WTC11 (cell line): ENCODE measurements around the gene COL10A1. TPM values are rescaled to one million over a fixed set of nuclear protein-coding genes. Genes with fewer than 3 reads are reported as not detected.
A peak's percentile ranks its signal among the peaks of the same experiment; 100 is the strongest.

Experiments used
- CREB1 ChIP-seq: sonication (generic); formaldehyde crosslinking; IDR thresholded peaks from 2 replicates; pipeline ENCODE4 v1.8.0; 2023; ENCODE audit warnings: mild to moderate bottlenecking, missing genetic modification reagents
- CREM ChIP-seq: sonication (generic); formaldehyde crosslinking; IDR thresholded peaks from 2 replicates; pipeline ENCODE4 v1.8.1; 2022; ENCODE audit warnings: mild to moderate bottlenecking, missing genetic modification reagents, moderate library complexity
- E2F4 ChIP-seq: sonication (generic); formaldehyde crosslinking; IDR thresholded peaks from 2 replicates; pipeline ENCODE4 v1.8.1; 2022; ENCODE audit warnings: low read depth, mild to moderate bottlenecking, moderate library complexity, missing genetic modification reagents, borderline replicate concordance
- ELF4 ChIP-seq: sonication (generic); formaldehyde crosslinking; IDR thresholded peaks from 2 replicates; pipeline ENCODE4 v1.8.1; 2022; ENCODE audit warnings: low read depth, mild to moderate bottlenecking, moderate library complexity, missing genetic modification reagents
- PRDM15 ChIP-seq: sonication (generic); formaldehyde crosslinking; IDR thresholded peaks from 2 replicates; pipeline ENCODE4 v1.8.0; 2022; ENCODE audit warnings: missing genetic modification reagents
- PRRX2 ChIP-seq: fragments of 250-450 bp; sonication (Bioruptor Pico); IDR thresholded peaks from 2 replicates; pipeline ENCODE4 v1.8.0; 2021; ENCODE audit warnings: mild to moderate bottlenecking
- RELA ChIP-seq: sonication (generic); formaldehyde crosslinking; IDR thresholded peaks from 2 replicates; pipeline ENCODE4 v1.8.1; 2022; ENCODE audit warnings: missing genetic modification reagents, mild to moderate bottlenecking, borderline replicate concordance
- SP1 ChIP-seq: sonication (generic); formaldehyde crosslinking; conservative IDR thresholded peaks from 2 replicates; pipeline ENCODE4 v1.8.1; 2022; ENCODE audit warnings: missing genetic modification reagents
- ZBTB21 ChIP-seq: sonication (generic); formaldehyde crosslinking; IDR thresholded peaks from 2 replicates; pipeline ENCODE4 v1.8.1; 2023; ENCODE audit warnings: mild to moderate bottlenecking, missing genetic modification reagents, borderline replicate concordance
- ZNF416 ChIP-seq: fragments of 250-450 bp; sonication (Bioruptor Pico); IDR thresholded peaks from 2 replicates; pipeline ENCODE4 v1.9.0; 2021; ENCODE audit warnings: mild to moderate bottlenecking, inconsistent platforms
- ZNF512 ChIP-seq: sonication (generic); formaldehyde crosslinking; IDR thresholded peaks from 2 replicates; pipeline ENCODE4 v1.8.1; 2022; ENCODE audit warnings: missing genetic modification reagents, borderline replicate concordance
- total RNA-seq: library from RNA; stranded (reverse); gene quantifications from 3 replicates; pipeline ENCODE4 v1.2.3, GENCODE V29; 2021
- TF ChIP-seq, protein P1 (sequence below): sonication (generic); formaldehyde crosslinking; IDR thresholded peaks from 2 replicates; pipeline ENCODE4 v1.8.0; 2022; ENCODE audit warnings: mild to moderate bottlenecking, missing genetic modification reagents
- TF ChIP-seq, protein P2 (sequence below): sonication (generic); formaldehyde crosslinking; IDR thresholded peaks from 2 replicates; pipeline ENCODE4 v1.8.1; 2023; ENCODE audit warnings: mild to moderate bottlenecking, missing genetic modification reagents, moderate library complexity
- TF ChIP-seq, protein P3 (sequence below): sonication (generic); formaldehyde crosslinking; IDR thresholded peaks from 2 replicates; pipeline ENCODE4 v1.8.0; 2022; ENCODE audit warnings: mild to moderate bottlenecking, missing genetic modification reagents
- TF ChIP-seq, protein P4 (sequence below): sonication (generic); formaldehyde crosslinking; IDR thresholded peaks from 2 replicates; pipeline ENCODE4 v1.8.1; 2023; ENCODE audit warnings: mild to moderate bottlenecking, missing genetic modification reagents
- TF ChIP-seq, protein P5 (sequence below): sonication (generic); formaldehyde crosslinking; IDR thresholded peaks from 2 replicates; pipeline ENCODE4 v1.8.1; 2022; ENCODE audit warnings: mild to moderate bottlenecking, missing genetic modification reagents, moderate library complexity, borderline replicate concordance
- TF ChIP-seq, protein P6 (sequence below): sonication (generic); formaldehyde crosslinking; IDR thresholded peaks from 2 replicates; pipeline ENCODE4 v1.8.0; 2023; ENCODE audit warnings: missing genetic modification reagents, mild to moderate bottlenecking, borderline replicate concordance

Gene COL10A1
- total RNA-seq, 1 experiment from 2014 or later = not detected

DNA sequence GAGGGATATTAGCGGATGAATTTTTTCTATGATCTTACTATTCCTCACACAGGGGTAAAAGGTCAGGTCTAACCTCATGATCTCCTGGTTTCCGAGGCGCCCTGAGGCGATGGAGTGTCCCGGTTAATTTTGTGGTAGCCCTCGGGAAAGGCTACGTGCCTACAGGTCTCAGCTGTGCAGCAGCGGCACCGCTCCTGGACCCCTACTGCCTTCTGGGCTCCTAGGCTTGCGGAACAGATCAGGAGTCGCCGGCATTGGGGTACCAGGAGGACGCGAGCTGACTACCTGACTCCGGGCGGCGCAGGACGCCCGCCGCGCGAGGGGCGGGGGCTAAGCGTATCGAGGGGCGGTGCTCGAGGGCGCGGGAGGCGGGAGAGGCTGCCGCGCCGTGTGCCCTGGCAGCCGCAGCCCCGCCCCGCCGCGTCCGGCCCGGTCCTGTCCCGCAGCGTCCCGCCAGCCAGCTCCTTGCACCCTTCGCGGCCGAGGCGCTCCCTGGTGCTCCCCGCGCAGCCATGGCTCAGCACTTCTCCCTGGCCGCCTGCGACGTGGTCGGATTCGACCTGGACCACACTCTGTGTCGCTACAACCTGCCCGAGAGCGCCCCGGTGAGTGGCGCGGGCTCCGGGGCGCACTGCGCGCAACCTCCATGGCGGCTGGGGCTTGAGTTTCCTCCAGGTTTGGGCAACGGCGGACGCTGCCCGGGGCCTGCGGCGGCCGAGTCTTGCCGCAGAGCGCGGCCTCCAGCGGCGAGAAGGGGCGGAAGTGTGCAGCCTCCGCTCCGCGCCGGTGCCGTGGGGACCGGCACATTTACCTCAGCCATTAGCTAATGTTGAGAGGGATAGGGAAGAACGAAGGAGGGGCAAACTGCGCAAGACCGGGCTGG, 25.3 kb downstream of the COL10A1 start, which contains the start of gene NT5DC1 (continued):
- TF ChIP-seq RELA (CRISPR knock-in tag) (peak; percentile 55; the same call in 1 of the 2 replicates), E2F4 (CRISPR knock-in tag) (no peak), ZNF416 (CRISPR knock-in tag) (no peak), CREB1 (CRISPR knock-in tag) (0 out of 2 replicates have a peak, but pooled peaks have one; percentile 50), ELF4 (CRISPR knock-in tag) (no peak), PRRX2 (CRISPR knock-in tag) (peak; percentile 58; the same call in 1 of the 2 replicates), PRDM15 (CRISPR knock-in tag) (no peak), ZBTB21 (CRISPR knock-in tag) (0 out of 2 replicates have a peak, but pooled peaks have one; percentile 70), ZNF512 (CRISPR knock-in tag) (0 out of 2 replicates have a peak, but pooled peaks have one; percentile 20), CREM (peak; percentile 70), SP1 (CRISPR knock-in tag) (peak; percentile 85)
- TF ChIP-seq, protein P1, sequence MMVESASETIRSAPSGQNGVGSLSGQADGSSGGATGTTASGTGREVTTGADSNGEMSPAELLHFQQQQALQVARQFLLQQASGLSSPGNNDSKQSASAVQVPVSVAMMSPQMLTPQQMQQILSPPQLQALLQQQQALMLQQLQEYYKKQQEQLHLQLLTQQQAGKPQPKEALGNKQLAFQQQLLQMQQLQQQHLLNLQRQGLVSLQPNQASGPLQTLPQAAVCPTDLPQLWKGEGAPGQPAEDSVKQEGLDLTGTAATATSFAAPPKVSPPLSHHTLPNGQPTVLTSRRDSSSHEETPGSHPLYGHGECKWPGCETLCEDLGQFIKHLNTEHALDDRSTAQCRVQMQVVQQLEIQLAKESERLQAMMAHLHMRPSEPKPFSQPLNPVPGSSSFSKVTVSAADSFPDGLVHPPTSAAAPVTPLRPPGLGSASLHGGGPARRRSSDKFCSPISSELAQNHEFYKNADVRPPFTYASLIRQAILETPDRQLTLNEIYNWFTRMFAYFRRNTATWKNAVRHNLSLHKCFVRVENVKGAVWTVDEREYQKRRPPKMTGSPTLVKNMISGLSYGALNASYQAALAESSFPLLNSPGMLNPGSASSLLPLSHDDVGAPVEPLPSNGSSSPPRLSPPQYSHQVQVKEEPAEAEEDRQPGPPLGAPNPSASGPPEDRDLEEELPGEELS (CRISPR knock-in tag) = peak; percentile 93
- TF ChIP-seq, protein P2, sequence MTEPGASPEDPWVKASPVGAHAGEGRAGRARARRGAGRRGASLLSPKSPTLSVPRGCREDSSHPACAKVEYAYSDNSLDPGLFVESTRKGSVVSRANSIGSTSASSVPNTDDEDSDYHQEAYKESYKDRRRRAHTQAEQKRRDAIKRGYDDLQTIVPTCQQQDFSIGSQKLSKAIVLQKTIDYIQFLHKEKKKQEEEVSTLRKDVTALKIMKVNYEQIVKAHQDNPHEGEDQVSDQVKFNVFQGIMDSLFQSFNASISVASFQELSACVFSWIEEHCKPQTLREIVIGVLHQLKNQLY (CRISPR knock-in tag) = no peak
- TF ChIP-seq, protein P3, sequence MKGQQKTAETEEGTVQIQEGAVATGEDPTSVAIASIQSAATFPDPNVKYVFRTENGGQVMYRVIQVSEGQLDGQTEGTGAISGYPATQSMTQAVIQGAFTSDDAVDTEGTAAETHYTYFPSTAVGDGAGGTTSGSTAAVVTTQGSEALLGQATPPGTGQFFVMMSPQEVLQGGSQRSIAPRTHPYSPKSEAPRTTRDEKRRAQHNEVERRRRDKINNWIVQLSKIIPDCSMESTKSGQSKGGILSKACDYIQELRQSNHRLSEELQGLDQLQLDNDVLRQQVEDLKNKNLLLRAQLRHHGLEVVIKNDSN (CRISPR knock-in tag) = 0 out of 2 replicates have a peak, but pooled peaks have one; percentile 59
- TF ChIP-seq, protein P4, sequence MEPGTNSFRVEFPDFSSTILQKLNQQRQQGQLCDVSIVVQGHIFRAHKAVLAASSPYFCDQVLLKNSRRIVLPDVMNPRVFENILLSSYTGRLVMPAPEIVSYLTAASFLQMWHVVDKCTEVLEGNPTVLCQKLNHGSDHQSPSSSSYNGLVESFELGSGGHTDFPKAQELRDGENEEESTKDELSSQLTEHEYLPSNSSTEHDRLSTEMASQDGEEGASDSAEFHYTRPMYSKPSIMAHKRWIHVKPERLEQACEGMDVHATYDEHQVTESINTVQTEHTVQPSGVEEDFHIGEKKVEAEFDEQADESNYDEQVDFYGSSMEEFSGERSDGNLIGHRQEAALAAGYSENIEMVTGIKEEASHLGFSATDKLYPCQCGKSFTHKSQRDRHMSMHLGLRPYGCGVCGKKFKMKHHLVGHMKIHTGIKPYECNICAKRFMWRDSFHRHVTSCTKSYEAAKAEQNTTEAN (CRISPR knock-in tag) = peak; percentile 67; the same call in 1 of the 2 replicates
- TF ChIP-seq, protein P5, sequence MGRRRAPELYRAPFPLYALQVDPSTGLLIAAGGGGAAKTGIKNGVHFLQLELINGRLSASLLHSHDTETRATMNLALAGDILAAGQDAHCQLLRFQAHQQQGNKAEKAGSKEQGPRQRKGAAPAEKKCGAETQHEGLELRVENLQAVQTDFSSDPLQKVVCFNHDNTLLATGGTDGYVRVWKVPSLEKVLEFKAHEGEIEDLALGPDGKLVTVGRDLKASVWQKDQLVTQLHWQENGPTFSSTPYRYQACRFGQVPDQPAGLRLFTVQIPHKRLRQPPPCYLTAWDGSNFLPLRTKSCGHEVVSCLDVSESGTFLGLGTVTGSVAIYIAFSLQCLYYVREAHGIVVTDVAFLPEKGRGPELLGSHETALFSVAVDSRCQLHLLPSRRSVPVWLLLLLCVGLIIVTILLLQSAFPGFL (CRISPR knock-in tag) = peak; percentile 21; the same call in 1 of the 2 replicates
- TF ChIP-seq, protein P6, sequence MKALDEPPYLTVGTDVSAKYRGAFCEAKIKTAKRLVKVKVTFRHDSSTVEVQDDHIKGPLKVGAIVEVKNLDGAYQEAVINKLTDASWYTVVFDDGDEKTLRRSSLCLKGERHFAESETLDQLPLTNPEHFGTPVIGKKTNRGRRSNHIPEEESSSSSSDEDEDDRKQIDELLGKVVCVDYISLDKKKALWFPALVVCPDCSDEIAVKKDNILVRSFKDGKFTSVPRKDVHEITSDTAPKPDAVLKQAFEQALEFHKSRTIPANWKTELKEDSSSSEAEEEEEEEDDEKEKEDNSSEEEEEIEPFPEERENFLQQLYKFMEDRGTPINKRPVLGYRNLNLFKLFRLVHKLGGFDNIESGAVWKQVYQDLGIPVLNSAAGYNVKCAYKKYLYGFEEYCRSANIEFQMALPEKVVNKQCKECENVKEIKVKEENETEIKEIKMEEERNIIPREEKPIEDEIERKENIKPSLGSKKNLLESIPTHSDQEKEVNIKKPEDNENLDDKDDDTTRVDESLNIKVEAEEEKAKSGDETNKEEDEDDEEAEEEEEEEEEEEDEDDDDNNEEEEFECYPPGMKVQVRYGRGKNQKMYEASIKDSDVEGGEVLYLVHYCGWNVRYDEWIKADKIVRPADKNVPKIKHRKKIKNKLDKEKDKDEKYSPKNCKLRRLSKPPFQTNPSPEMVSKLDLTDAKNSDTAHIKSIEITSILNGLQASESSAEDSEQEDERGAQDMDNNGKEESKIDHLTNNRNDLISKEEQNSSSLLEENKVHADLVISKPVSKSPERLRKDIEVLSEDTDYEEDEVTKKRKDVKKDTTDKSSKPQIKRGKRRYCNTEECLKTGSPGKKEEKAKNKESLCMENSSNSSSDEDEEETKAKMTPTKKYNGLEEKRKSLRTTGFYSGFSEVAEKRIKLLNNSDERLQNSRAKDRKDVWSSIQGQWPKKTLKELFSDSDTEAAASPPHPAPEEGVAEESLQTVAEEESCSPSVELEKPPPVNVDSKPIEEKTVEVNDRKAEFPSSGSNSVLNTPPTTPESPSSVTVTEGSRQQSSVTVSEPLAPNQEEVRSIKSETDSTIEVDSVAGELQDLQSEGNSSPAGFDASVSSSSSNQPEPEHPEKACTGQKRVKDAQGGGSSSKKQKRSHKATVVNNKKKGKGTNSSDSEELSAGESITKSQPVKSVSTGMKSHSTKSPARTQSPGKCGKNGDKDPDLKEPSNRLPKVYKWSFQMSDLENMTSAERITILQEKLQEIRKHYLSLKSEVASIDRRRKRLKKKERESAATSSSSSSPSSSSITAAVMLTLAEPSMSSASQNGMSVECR (CRISPR knock-in tag) = peak; percentile 87
